ENCODE data around the gene PLXNA4. TPM values are rescaled to one million over a fixed set of nuclear protein-coding genes. Genes with fewer than 3 reads are reported as not detected.

Gene PLXNA4
- total and polyA plus RNA-seq, 8 donors, result 0.19 to 1.6 (median 0.47) TPM

- no peaks in the 10 kb centered on the region for H3K27me3 ChIP-seq
- no peak overlapping the region for H3K4me3 ChIP-seq
- H3K36me3 ChIP-seq, result no peaks in the 10 kb centered on the region
- 77 to 78% methylated on average over 5 of the region's 5 CpGs for WGBS, 2 donors
- DNase-seq, result no peak
- no peaks in the 10 kb centered on the region for H3K4me1 ChIP-seq
- intact Hi-C loops (cut with DNase I), result no loop called here
- H3K9me3 ChIP-seq, result no peaks in the 10 kb centered on the region
- FAIRE-seq, result no peak
- no peak overlapping the region for H3K27ac ChIP-seq
- TF ChIP-seq CTCF (IDR thresholded peaks at IDR 0.05), result no peak
- no peak for ATAC-seq
Observed at GRCh38 chr7:132364226-132364625, 212.0 kb downstream of the PLXNA4 start.

- Histone ChIP-seq H3K27me3 (no peaks in the 10 kb centered on the region), H3K9me3 (no peaks in the 10 kb centered on the region), H3K27ac (no peak overlapping the region), H3K36me3 (no peaks in the 10 kb centered on the region), H3K4me1 (no peaks in the 10 kb centered on the region), H3K4me3 (no peak overlapping the region)
- TF ChIP-seq CTCF (IDR thresholded peaks at IDR 0.05), result no peak
- 93 to 98% methylated on average over 2 of the region's 2 CpGs for WGBS, 2 donors
- FAIRE-seq (no peak), ATAC-seq (no peak), DNase-seq (no peak)
- intact Hi-C loops (cut with DNase I), result no loop called here
Observed at GRCh38 chr7:132362059-132362458, 214.2 kb downstream of the PLXNA4 start.

GRCh38 chr7:132361146-132361545 lies 215.1 kb downstream of the PLXNA4 start:
- no peaks in the 10 kb centered on the region for H3K36me3 ChIP-seq
- no peak overlapping the region for H3K27ac ChIP-seq
- H3K27me3 ChIP-seq, result no peaks in the 10 kb centered on the region
- no peak overlapping the region for H3K4me3 ChIP-seq
- H3K9me3 ChIP-seq, result no peaks in the 10 kb centered on the region
- no peak for TF ChIP-seq CTCF (IDR thresholded peaks at IDR 0.05)
- 69 to 80% methylated on average over 5 of the region's 5 CpGs for WGBS, 2 donors
- no peaks in the 10 kb centered on the region for H3K4me1 ChIP-seq
- ATAC-seq, result no peak
- no peak for DNase-seq
- no peak for FAIRE-seq
- intact Hi-C loops (cut with DNase I), result no loop called here

GRCh38 chr7:132359743-132360142 lies 216.5 kb downstream of the PLXNA4 start:
- ATAC-seq (no peak), DNase-seq (no peak), FAIRE-seq (no peak)
- H3K9me3 ChIP-seq, result no peaks in the 10 kb centered on the region
- intact Hi-C loops (cut with DNase I), result no loop called here
- TF ChIP-seq CTCF (IDR thresholded peaks at IDR 0.05), result no peak
- 90 to 91% methylated on average over 3 of the region's 3 CpGs for WGBS, 2 donors
- no peak overlapping the region for H3K27ac ChIP-seq
- H3K27me3 ChIP-seq, result no peaks in the 10 kb centered on the region
- H3K36me3 ChIP-seq, result no peaks in the 10 kb centered on the region
- H3K4me3 ChIP-seq, result no peak overlapping the region
- no peaks in the 10 kb centered on the region for H3K4me1 ChIP-seq

GRCh38 chr7:132355048-132355447 lies 221.2 kb downstream of the PLXNA4 start:
- Histone ChIP-seq H3K27me3 (no peaks in the 10 kb centered on the region), H3K9me3 (no peaks in the 10 kb centered on the region), H3K4me1 (no peaks in the 10 kb centered on the region), H3K27ac (no peak overlapping the region), H3K36me3 (no peaks in the 10 kb centered on the region), H3K4me3 (no peak overlapping the region)
- no peak for ATAC-seq
- TF ChIP-seq CTCF (IDR thresholded peaks at IDR 0.05), result no peak
- FAIRE-seq, result no peak
- 57 to 60% methylated on average over 5 of the region's 5 CpGs for WGBS, 2 donors
- no peak for DNase-seq
- intact Hi-C loops (cut with DNase I), result no loop called here

Data from pancreas (tissue), 10 donors.